Calu3 (cell line): ENCODE data around the gene C14orf180. TPM values are rescaled to one million over a fixed set of nuclear protein-coding genes. Genes with fewer than 3 reads are reported as not detected.

ENCODE experiments used
- BruUV-seq: library from RNA; stranded (reverse); fragments of 400-500 nt; replicated peaks from 2 replicates; lab custom pipeline; 2021; lab: Mats Ljungman, UMichigan
- CTCF ChIA-PET: fragments of 300-600 bp; sonication (Branson Sonifier 250); formaldehyde crosslinking; loops from one replicate; lab custom pipeline; 2022; ENCODE audit warnings: antibody characterized with exemption; lab: Charles Lee
- DNase-seq: peaks from one replicate; pipeline ENCODE4 v3.0.0; 2022
- H3K27ac Mint-ChIP-seq: one replicate; pipeline ENCODE4 v1.8.0; 2022; ENCODE audit warnings: mixed read lengths; ENCODE audit not compliant: unreplicated experiment
- H3K27me3 Mint-ChIP-seq: one replicate; pipeline ENCODE4 v1.8.0; 2022; ENCODE audit warnings: mixed read lengths; ENCODE audit not compliant: unreplicated experiment
- H3K36me3 Mint-ChIP-seq: one replicate; pipeline ENCODE4 v1.8.0; 2022; ENCODE audit warnings: mild to moderate bottlenecking, moderate library complexity, mixed read lengths; ENCODE audit not compliant: insufficient read depth, unreplicated experiment
- H3K4me1 Mint-ChIP-seq: one replicate; pipeline ENCODE4 v1.8.0; 2022; ENCODE audit warnings: mild to moderate bottlenecking, low read depth, mixed read lengths; ENCODE audit not compliant: unreplicated experiment
- H3K4me3 Mint-ChIP-seq: one replicate; pipeline ENCODE4 v1.8.0; 2022; ENCODE audit warnings: mild to moderate bottlenecking, low read depth, moderate library complexity, mixed read lengths; ENCODE audit not compliant: unreplicated experiment
- H3K9me3 Mint-ChIP-seq: one replicate; pipeline ENCODE4 v1.8.0; 2022; ENCODE audit warnings: low read depth, mixed read lengths; ENCODE audit not compliant: unreplicated experiment
- intact Hi-C: fragments of 100-400 bp; cut with micrococcal nuclease; formaldehyde crosslinking; loops from one replicate; pipeline ENCODE4 v1.10.0; 2022; ENCODE audit not compliant: unreplicated experiment
- total RNA-seq: library from RNA; stranded (reverse); gene quantifications from 2 replicates; pipeline ENCODE4 v1.2.3, GENCODE V29; 2022
- TF ChIP-seq, protein P1 (sequence below): fragments of 200-600 bp; IDR thresholded peaks from one replicate; pipeline ENCODE4 v1.8.0; 2022; ENCODE audit warnings: antibody characterized with exemption; ENCODE audit not compliant: unreplicated experiment

Gene C14orf180
- total RNA-seq, 1 experiment from 2014 or later: not detected

DNA sequence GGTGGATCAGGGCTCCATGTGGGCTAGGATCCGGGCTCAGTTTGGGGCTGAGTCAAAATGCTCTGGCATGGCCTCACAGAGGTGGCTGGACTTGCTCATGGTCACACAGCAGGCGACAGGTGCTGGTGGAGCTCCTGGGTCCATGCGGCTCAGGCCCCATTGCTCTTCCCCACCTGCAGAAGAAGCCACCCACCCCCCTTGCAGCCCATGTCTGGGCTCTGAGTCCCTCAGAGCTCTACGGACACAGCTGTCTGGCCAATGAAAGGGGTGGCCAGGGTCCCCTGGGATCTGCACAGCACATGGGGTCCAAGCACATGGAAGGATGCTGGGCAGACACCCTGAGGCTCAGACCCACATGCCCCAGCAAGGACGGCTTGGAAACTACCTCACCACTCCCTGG is 17.0 kb upstream of the C14orf180 start:
- H3K27me3 Mint-ChIP-seq: peaks cover 90% of the 10 kb centered on the region
- TF ChIP-seq, protein P1, sequence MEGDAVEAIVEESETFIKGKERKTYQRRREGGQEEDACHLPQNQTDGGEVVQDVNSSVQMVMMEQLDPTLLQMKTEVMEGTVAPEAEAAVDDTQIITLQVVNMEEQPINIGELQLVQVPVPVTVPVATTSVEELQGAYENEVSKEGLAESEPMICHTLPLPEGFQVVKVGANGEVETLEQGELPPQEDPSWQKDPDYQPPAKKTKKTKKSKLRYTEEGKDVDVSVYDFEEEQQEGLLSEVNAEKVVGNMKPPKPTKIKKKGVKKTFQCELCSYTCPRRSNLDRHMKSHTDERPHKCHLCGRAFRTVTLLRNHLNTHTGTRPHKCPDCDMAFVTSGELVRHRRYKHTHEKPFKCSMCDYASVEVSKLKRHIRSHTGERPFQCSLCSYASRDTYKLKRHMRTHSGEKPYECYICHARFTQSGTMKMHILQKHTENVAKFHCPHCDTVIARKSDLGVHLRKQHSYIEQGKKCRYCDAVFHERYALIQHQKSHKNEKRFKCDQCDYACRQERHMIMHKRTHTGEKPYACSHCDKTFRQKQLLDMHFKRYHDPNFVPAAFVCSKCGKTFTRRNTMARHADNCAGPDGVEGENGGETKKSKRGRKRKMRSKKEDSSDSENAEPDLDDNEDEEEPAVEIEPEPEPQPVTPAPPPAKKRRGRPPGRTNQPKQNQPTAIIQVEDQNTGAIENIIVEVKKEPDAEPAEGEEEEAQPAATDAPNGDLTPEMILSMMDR: no peak

DNA sequence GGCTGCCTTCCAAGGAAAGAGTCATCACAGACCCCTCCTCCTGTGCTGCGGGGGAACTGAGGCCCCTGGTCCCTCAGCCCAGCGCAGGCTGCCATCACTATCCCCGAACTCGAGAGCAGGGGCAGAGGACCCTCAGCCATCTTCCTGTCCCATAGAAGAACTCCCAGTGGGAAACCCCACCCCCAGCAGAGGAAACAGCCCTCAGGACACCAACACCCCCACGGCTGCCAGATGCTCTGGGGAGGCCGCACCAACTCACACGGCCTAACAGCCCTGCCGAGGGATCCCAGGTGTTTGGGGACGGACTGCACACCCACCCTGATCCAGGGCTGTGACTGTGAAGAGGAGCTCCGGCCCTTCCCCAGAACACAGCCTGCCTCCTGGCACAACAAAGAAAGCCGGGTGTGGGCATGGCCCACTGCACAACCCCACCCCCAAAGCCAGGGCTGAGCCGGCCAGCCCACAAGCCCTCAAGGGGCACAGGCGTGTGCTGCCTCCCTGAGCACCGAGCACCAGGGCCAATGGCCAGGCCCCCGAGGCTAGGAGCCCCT is 16.3 kb upstream of the C14orf180 start:
- H3K9me3 Mint-ChIP-seq: no peaks in the 10 kb centered on the region
- H3K27me3 Mint-ChIP-seq: peaks cover 90% of the 10 kb centered on the region
- intact Hi-C loops: loop anchor here (5.0 kb wide), 1 partner anchor 421 kb away; no protein-coding TSS in a partner anchor
- H3K4me1 Mint-ChIP-seq: peaks cover 17% of the 10 kb centered on the region
- TF ChIP-seq, protein P1: no peak
- H3K4me3 Mint-ChIP-seq: no peak overlapping the region
- BruUV-seq: no TSS peak
- no peaks in the 10 kb centered on the region for H3K36me3 Mint-ChIP-seq
- no peak for DNase-seq
- no peak overlapping the region for H3K27ac Mint-ChIP-seq
- CTCF ChIA-PET: no interaction called here

More for the DNA sequence above, 17.0 kb upstream of the C14orf180 start:
- Mint-ChIP-seq H3K36me3 (no peaks in the 10 kb centered on the region), H3K9me3 (no peaks in the 10 kb centered on the region), H3K4me1 (peaks cover 17% of the 10 kb centered on the region), H3K27ac (no peak overlapping the region), H3K4me3 (no peak overlapping the region)
- intact Hi-C loops: loop anchor here (5.0 kb wide), 1 partner anchor 420 kb away; no protein-coding TSS in a partner anchor
- no peak for DNase-seq
- BruUV-seq: no TSS peak
- CTCF ChIA-PET: no interaction called here

DNA sequence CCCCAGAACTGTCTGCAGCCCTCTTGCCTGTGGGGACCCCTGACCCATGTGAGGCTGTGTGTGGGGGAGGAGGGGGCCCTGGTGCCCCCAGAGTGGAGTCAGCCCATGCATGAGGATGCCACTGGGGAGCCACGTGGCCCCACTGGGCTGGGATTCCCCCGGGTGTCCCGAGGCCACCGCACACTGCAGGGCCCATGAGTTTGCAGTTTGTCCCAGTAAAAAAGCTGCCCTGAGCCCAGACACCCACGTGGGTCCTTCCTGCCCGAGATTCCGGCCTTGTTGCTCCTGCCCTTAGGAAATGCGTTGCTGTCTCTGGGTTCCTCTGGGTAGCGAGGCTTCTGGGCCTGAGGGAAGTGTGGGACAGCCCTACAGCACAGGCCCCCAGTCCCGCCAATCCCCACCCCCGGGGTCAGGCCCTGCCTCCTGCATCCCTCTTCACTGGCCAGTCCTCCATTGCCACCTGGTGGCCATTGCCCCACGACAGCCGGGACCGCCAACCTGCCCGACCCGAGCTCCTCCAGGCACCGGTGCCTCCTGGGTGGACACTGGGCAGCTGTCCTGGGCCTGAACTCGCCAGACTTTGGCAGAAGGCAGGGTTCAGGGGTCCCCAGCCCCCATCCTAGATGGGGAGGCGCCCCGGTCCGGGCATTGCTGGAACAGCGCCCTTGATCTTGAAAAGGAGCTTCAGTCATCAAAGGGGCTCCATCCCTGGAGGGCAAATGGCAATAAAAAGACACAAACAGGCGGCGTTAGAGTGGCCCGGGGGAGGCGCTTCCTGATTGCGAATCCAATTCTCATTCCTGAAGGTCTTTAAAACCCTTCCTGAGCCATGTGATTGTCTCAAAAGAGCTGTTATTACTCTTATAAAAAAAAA is 15.6 kb upstream of the C14orf180 start:
- DNase-seq: peak; percentile 89
- BruUV-seq: no TSS peak
- intact Hi-C loops: loop anchor here (5.0 kb wide), 1 partner anchor 422 kb away; no protein-coding TSS in a partner anchor
- Mint-ChIP-seq H3K27ac (no peak overlapping the region), H3K36me3 (no peaks in the 10 kb centered on the region), H3K4me3 (no peak overlapping the region), H3K9me3 (no peaks in the 10 kb centered on the region), H3K4me1 (peaks cover 14% of the 10 kb centered on the region), H3K27me3 (peaks cover 87% of the 10 kb centered on the region)
- TF ChIP-seq, protein P1: peak; percentile 84
- CTCF ChIA-PET: interaction anchor here (0.6 to 1.9 kb wide), 11 partner anchors 8 to 486 kb away, joined by 3 to 7 read pairs (median 4); no protein-coding TSS in a partner anchor

DNA sequence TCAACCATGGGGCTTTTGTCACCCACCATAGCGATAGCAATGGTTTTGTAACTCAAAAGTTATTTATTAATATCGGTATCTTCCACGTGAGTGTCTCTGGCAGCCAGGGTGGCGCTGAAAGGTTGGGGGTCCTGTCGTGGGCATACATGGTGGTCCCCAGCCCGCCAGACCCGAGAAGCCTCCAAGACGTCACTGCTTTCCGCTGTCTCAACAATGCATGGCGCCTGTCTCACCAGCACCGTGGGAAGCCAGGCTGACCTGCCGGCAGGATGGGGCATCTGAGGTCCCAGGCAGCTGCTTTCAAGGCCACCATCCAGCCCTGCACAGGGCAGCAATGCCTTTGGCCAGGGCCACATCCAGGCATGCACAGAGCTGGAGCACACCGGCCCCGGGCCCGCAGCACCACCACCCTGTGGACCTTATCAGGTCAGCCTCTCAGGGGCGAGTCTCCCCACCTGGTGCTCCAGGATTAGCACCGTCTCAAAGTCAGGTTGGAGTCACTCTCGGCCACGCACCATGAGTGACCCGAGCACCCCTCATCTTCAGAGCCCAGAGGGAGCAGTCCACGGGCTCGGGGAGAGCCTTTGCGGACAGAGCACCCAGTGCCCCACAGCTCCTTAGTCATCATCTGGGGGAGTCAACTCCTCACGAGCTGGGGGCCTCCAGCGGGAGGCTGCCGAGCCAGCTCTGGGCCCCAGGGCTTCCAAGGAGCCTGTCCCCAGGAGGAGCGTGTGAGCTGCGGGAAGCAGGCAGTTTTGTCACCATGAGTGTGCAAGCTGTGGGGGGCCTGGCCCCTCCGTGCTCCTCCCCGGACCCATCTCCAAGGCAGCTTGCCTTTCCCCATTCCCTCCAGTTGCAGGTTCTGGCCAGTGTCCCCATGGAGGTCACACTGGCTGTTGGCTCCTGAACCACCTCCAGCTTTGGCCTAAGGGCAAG is 14.6 kb upstream of the C14orf180 start:
- intact Hi-C loops: loop anchor here (5.0 kb wide), 1 partner anchor 423 kb away; no protein-coding TSS in a partner anchor
- Mint-ChIP-seq H3K36me3 (no peaks in the 10 kb centered on the region), H3K4me3 (no peak overlapping the region), H3K9me3 (no peaks in the 10 kb centered on the region), H3K4me1 (peaks cover 4% of the 10 kb centered on the region), H3K27me3 (peaks cover 87% of the 10 kb centered on the region), H3K27ac (no peak overlapping the region)
- TF ChIP-seq, protein P1: no peak
- CTCF ChIA-PET: interaction anchor here (0.6 to 1.9 kb wide), 11 partner anchors 9 to 508 kb away, joined by 3 to 7 read pairs (median 4); no protein-coding TSS in a partner anchor
- DNase-seq: no peak
- BruUV-seq: no TSS peak
